Esophagus squamous epithelium (tissue), 4 donors: Measurements from ENCODE around the gene MPZL1.
A peak's percentile ranks its signal among the peaks of the same experiment; 100 is the strongest.

Experiments
- CTCF ChIP-seq, 6 experiments: fragments of 450-650 bp in 4 of 6; fragments of 200-600 bp in 2 of 6; sonication (generic) in 2 of 6; IDR thresholded peaks; one replicate each; pipeline ENCODE4 v1.5.1; 2016 to 2019; ENCODE audit warnings: antibody characterized with exemption in 6 of 6, mild to moderate bottlenecking in 4 of 6, moderate library complexity in 4 of 6
- POLR2A ChIP-seq, 4 donors: fragments of 450-650 bp; IDR thresholded peaks; one replicate each; pipeline ENCODE4 v1.6.1; 2017; ENCODE audit warnings: antibody characterized with exemption in 4 of 4, mild to moderate bottlenecking in 4 of 4, moderate library complexity in 3 of 4

DNA sequence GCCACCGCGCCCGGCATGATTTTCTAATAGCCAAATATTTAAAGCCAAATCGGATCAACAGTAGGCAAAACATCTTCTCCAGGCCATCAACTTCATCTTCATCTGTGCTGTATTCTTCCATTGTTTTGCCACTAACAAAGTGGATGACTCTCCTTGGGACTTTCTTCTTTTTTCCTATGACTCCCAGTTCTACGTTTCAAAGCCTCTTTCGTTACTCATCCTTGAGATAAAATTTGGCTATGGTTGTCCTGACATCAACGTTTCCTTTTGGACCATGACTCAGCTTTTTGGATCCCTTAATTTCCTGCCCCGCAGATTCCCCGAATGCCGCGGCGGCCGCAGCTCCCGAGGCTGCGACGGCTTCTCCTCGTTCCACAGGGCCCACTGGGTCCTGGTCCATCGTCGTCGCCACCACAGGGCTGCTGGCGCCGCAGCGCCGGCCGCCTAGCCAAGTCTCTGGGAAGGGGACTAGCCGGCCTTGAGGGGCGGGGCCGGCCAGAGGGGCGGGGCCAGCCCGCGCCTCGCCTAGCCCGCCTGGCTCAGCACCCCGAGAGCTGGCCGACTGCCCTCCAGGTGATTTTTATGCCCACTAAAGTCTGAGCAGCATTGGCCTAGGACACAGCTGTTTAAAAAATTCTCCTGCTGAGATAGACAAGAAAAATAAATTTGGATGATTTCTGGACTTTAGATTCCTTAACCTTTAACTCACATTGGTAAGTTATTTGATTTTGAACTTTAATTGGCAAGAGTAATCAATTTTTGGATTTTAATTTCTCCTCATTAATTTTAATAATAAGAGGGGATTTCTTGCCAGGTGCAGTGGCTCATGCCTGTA is 98.3 kb downstream of the MPZL1 start:
- peak in 2 of 6 experiments; percentile 2 to 21 for TF ChIP-seq CTCF (IDR thresholded peaks at IDR 0.05)
- TF ChIP-seq POLR2A (IDR thresholded peaks at IDR 0.05): peak in 1 of 4 donors; percentile 29
